ENCODE measurements around the gene KLHL26. TPM values are rescaled to one million over a fixed set of nuclear protein-coding genes. Genes with fewer than 3 reads are reported as not detected.

KLHL26 gene
- total and polyA plus RNA-seq, 2 of the 13 experiments (the other 11 are each of a cell fraction or from before 2014, with no cell fraction given), result 1.5 to 1.7 TPM

DNA sequence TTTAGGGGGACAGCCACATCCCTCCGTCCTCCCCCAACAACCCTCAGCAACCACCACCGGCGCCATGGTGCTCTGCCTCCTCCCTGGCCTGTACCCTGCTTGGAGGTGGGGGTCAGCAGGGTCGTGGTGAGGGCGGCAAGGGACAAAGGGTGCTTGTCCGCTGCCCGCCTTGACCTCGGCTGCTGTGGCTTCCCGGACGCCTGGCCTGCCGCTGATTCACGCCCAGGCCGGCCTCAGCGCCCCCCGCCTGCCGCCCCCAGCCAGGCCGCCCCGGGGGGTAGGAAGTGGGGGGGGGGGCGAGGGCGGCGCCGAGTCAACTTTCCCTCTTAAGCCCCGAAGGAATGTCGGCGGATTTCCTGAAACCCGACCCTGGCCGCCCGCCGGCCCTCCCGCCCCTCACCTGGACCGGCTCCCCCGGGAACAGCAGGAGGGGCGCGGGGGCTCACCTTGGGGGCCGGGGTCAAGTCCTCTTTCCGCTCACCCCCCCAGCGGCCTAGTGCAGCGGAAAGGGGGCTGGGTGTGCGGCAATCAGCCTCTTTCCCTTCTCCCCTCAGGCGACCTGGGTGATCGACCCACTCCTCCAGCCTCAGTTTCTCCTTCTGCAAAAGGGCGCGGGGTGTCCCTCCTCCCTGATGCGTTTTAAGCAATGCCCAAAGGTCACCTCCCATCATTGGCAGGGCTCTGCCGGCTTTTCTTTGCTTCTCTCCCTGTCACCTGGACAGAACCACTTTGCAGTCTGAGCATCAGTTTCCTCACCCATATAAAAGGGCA, 26.1 kb upstream of the KLHL26 start (continued):
- no peak for TF ChIP-seq ZNF747 (CRISPR knock-in tag; IDR thresholded peaks at IDR 0.05; ENCODE audit: borderline replicate concordance)
- TF ChIP-seq ZNF772 (CRISPR knock-in tag; IDR thresholded peaks at IDR 0.05), result 0 out of 2 replicates have a peak, but pooled peaks have one; percentile 55
- no peak for TF ChIP-seq SNRNP70 (IDR thresholded peaks at IDR 0.05; ENCODE audit: low read depth, low read length)
- TF ChIP-seq ZFP1 (CRISPR knock-in tag; IDR thresholded peaks at IDR 0.05), result 0 out of 2 replicates have a peak, but pooled peaks have one; percentile 4
- TF ChIP-seq ISL2 (CRISPR knock-in tag; IDR thresholded peaks at IDR 0.05), result peak; percentile 79
- TF ChIP-seq ZNF652 (CRISPR knock-in tag; IDR thresholded peaks at IDR 0.05; ENCODE audit: borderline replicate concordance, low read depth), result no peak
- TF ChIP-seq HCFC1 (IDR thresholded peaks at IDR 0.05; ENCODE audit: low read depth, low read length), result no peak
- peak; percentile 14; the same call in 1 of the 3 replicates for TF ChIP-seq MXI1 (IDR thresholded peaks at IDR 0.05; ENCODE audit: borderline replicate concordance, low read depth, low read length)
- no peak; the same call in 1 of the 2 replicates for TF ChIP-seq ZNF563 (CRISPR knock-in tag; IDR thresholded peaks at IDR 0.05)
- no peak for TF ChIP-seq ELF4 (CRISPR knock-in tag; IDR thresholded peaks at IDR 0.05; ENCODE audit: borderline replicate concordance)
- TF ChIP-seq, protein P1, sequence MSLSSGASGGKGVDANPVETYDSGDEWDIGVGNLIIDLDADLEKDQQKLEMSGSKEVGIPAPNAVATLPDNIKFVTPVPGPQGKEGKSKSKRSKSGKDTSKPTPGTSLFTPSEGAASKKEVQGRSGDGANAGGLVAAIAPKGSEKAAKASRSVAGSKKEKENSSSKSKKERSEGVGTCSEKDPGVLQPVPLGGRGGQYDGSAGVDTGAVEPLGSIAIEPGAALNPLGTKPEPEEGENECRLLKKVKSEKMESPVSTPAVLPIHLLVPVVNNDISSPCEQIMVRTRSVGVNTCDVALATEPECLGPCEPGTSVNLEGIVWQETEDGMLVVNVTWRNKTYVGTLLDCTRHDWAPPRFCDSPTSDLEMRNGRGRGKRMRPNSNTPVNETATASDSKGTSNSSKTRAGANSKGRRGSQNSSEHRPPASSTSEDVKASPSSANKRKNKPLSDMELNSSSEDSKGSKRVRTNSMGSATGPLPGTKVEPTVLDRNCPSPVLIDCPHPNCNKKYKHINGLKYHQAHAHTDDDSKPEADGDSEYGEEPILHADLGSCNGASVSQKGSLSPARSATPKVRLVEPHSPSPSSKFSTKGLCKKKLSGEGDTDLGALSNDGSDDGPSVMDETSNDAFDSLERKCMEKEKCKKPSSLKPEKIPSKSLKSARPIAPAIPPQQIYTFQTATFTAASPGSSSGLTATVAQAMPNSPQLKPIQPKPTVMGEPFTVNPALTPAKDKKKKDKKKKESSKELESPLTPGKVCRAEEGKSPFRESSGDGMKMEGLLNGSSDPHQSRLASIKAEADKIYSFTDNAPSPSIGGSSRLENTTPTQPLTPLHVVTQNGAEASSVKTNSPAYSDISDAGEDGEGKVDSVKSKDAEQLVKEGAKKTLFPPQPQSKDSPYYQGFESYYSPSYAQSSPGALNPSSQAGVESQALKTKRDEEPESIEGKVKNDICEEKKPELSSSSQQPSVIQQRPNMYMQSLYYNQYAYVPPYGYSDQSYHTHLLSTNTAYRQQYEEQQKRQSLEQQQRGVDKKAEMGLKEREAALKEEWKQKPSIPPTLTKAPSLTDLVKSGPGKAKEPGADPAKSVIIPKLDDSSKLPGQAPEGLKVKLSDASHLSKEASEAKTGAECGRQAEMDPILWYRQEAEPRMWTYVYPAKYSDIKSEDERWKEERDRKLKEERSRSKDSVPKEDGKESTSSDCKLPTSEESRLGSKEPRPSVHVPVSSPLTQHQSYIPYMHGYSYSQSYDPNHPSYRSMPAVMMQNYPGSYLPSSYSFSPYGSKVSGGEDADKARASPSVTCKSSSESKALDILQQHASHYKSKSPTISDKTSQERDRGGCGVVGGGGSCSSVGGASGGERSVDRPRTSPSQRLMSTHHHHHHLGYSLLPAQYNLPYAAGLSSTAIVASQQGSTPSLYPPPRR (CRISPR knock-in tag; IDR thresholded peaks at IDR 0.05; ENCODE audit: borderline replicate concordance), result peak; percentile 87
- peak; percentile 98 for TF ChIP-seq ZNF746 (CRISPR knock-in tag; IDR thresholded peaks at IDR 0.05)
- no peak for TF ChIP-seq MLLT10 (CRISPR knock-in tag; IDR thresholded peaks at IDR 0.05)
- no peak for TF ChIP-seq ATF1 (CRISPR knock-in tag; IDR thresholded peaks at IDR 0.05)
- no peak; the same call in 1 of the 2 replicates for TF ChIP-seq RCOR2 (CRISPR knock-in tag; IDR thresholded peaks at IDR 0.05)
- TF ChIP-seq ZNF292 (CRISPR knock-in tag; IDR thresholded peaks at IDR 0.05; ENCODE audit: borderline replicate concordance, low read depth), result peak; percentile 51; the same call in 1 of the 2 replicates
- no peak for TF ChIP-seq ZFAT (CRISPR knock-in tag; conservative IDR thresholded peaks at IDR 0.05)
- no peak for TF ChIP-seq AGO1 (IDR thresholded peaks at IDR 0.05; ENCODE audit: low read depth, low read length, poor library complexity, severe bottlenecking)
- peak; percentile 87 for TF ChIP-seq HNRNPL (IDR thresholded peaks at IDR 0.05; ENCODE audit: low read depth, low read length)
- TF ChIP-seq, protein P2, sequence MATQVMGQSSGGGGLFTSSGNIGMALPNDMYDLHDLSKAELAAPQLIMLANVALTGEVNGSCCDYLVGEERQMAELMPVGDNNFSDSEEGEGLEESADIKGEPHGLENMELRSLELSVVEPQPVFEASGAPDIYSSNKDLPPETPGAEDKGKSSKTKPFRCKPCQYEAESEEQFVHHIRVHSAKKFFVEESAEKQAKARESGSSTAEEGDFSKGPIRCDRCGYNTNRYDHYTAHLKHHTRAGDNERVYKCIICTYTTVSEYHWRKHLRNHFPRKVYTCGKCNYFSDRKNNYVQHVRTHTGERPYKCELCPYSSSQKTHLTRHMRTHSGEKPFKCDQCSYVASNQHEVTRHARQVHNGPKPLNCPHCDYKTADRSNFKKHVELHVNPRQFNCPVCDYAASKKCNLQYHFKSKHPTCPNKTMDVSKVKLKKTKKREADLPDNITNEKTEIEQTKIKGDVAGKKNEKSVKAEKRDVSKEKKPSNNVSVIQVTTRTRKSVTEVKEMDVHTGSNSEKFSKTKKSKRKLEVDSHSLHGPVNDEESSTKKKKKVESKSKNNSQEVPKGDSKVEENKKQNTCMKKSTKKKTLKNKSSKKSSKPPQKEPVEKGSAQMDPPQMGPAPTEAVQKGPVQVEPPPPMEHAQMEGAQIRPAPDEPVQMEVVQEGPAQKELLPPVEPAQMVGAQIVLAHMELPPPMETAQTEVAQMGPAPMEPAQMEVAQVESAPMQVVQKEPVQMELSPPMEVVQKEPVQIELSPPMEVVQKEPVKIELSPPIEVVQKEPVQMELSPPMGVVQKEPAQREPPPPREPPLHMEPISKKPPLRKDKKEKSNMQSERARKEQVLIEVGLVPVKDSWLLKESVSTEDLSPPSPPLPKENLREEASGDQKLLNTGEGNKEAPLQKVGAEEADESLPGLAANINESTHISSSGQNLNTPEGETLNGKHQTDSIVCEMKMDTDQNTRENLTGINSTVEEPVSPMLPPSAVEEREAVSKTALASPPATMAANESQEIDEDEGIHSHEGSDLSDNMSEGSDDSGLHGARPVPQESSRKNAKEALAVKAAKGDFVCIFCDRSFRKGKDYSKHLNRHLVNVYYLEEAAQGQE (IDR thresholded peaks at IDR 0.05; ENCODE audit: borderline replicate concordance in 1 of 2, low read depth in 1 of 2, low read length in 2 of 2), result no peak
- TF ChIP-seq ZNF775 (CRISPR knock-in tag; IDR thresholded peaks at IDR 0.05; ENCODE audit: borderline replicate concordance), result no peak
